Ureter (tissue), 1 donor: Measurements from ENCODE around the gene EXOC3. TPM values are rescaled to one million over a fixed set of nuclear protein-coding genes. Genes with fewer than 3 reads are reported as not detected.
"Not testable (repeated sequence)": the region's sequence is repeated elsewhere in the genome, so short reads cannot be mapped to it uniquely, and the experiment has no call there.

Experiments used
- DNase-seq: peaks from one replicate; pipeline ENCODE4 v3.0.0-alpha.2; 2020; ENCODE audit warnings: low spot score
- total RNA-seq: library from RNA; stranded (reverse); gene quantifications from one replicate; pipeline ENCODE4 v1.2.4, GENCODE V29; 2023
- donor health status: DM: yes; HTN: yes; CAD: no.

Gene EXOC3
- total RNA-seq, 1 donor from 2014 or later, result 63.3 TPM

- no peak for DNase-seq
Observed at GRCh38 chr5:500491-500890, 57.5 kb downstream of the EXOC3 start.

- DNase-seq, result no peak
Observed at GRCh38 chr5:501105-501830, 58.3 kb downstream of the EXOC3 start.

- no peak for DNase-seq
Observed at GRCh38 chr5:501831-502184, 58.8 kb downstream of the EXOC3 start.

GRCh38 chr5:502325-503079 is 59.5 kb downstream of the EXOC3 start:
- no peak for DNase-seq

- DNase-seq, result no peak
Observed at GRCh38 chr5:504326-505154, 61.6 kb downstream of the EXOC3 start.

- DNase-seq, result no peak
Observed at GRCh38 chr5:505951-506525, 63.1 kb downstream of the EXOC3 start.

GRCh38 chr5:507986-508575 is 65.1 kb downstream of the EXOC3 start:
- not testable (repeated sequence) for DNase-seq

GRCh38 chr5:509611-510185 is 66.7 kb downstream of the EXOC3 start:
- no peak for DNase-seq

GRCh38 chr5:510521-510920 is 67.5 kb downstream of the EXOC3 start:
- DNase-seq, result no peak

GRCh38 chr5:511476-511875 is 68.5 kb downstream of the EXOC3 start:
- DNase-seq, result no peak

- no peak for DNase-seq
Observed at GRCh38 chr5:513216-514100, 70.5 kb downstream of the EXOC3 start.

GRCh38 chr5:514101-514485 is 71.1 kb downstream of the EXOC3 start:
- no peak for DNase-seq

GRCh38 chr5:514673-515072 is 71.7 kb downstream of the EXOC3 start:
- DNase-seq, result no peak

GRCh38 chr5:515273-515836 is 72.4 kb downstream of the EXOC3 start:
- no peak for DNase-seq

GRCh38 chr5:516338-516925 is 73.5 kb downstream of the EXOC3 start:
- no peak for DNase-seq
